BJ (cell line): ENCODE data around the gene PCLO. TPM values are rescaled to one million over a fixed set of nuclear protein-coding genes. Genes with fewer than 3 reads are reported as not detected.

Experiments
- CTCF ChIA-PET: fragments of 350-600 bp; formaldehyde crosslinking; extraction: SDS; loops from one replicate; lab custom pipeline; 2021; ENCODE audit warnings: antibody characterized with exemption, inconsistent platforms; lab: Yijun Ruan, JAX
- POLR2A ChIA-PET: fragments of 300-600 bp; sonication (Branson Sonifier 250); formaldehyde crosslinking; extraction: SDS; loops from one replicate; lab custom pipeline; 2021; ENCODE audit warnings: antibody characterized with exemption; lab: Charles Lee
- DNase-seq: peaks from one replicate; pipeline ENCODE4 v3.0.0-alpha.2; 2011; ENCODE audit warnings: low read depth
- H3K27me3 ChIP-seq: 2 replicates; pipeline ENCODE4 v1.6.0; 2011; ENCODE audit warnings: low read length; ENCODE audit not compliant: control insufficient read depth, insufficient read depth
- H3K36me3 ChIP-seq: 2 replicates; pipeline ENCODE4 v1.5.1; 2011; ENCODE audit warnings: low read length; ENCODE audit not compliant: control insufficient read depth, insufficient read depth
- H3K4me3 ChIP-seq: 2 replicates; pipeline ENCODE4 v1.5.1; 2011; ENCODE audit warnings: low read depth, mild to moderate bottlenecking, control low read depth, low read length
- polyA plus RNA-seq: library from polyadenylated mRNA; depleted of rRNA; stranded (reverse); fragments of >200 nt; gene quantifications from 2 replicates; pipeline ENCODE4 v1.2.3, GENCODE V29; 2011
- TF ChIP-seq, protein P1 (sequence below): IDR thresholded peaks from 2 replicates; pipeline ENCODE4 v1.5.1; 2011; ENCODE audit warnings: low read depth, mild to moderate bottlenecking, control low read depth, inconsistent platforms, low read length, moderate library complexity; ENCODE audit not compliant: insufficient read depth

The PCLO gene
- polyA plus RNA-seq, 1 experiment: 0.76 TPM

DNA sequence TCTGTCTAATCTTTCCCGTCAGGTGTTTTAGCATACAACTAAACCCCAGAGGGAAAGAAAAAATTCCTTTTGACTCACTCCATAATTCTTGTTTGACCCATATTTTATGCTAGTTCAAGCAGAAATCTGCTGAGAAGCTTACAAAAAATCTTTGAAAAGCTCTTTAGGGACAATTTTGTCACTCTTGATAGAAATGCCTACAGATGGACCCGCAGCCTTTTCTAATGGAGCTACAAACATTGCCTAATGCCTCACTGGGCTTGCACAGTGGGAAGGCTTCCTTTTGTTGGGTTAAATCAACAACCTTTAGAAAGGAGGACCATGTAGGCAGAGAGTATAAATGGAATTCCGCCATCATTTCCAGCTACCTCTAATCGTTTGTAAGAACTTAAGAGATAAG lies 344.5 kb downstream of the PCLO start:
- Histone ChIP-seq H3K36me3 (no peaks in the 10 kb centered on the region), H3K27me3 (no peaks in the 10 kb centered on the region), H3K4me3 (no peak overlapping the region)
- no peak for DNase-seq
- TF ChIP-seq, protein P1, sequence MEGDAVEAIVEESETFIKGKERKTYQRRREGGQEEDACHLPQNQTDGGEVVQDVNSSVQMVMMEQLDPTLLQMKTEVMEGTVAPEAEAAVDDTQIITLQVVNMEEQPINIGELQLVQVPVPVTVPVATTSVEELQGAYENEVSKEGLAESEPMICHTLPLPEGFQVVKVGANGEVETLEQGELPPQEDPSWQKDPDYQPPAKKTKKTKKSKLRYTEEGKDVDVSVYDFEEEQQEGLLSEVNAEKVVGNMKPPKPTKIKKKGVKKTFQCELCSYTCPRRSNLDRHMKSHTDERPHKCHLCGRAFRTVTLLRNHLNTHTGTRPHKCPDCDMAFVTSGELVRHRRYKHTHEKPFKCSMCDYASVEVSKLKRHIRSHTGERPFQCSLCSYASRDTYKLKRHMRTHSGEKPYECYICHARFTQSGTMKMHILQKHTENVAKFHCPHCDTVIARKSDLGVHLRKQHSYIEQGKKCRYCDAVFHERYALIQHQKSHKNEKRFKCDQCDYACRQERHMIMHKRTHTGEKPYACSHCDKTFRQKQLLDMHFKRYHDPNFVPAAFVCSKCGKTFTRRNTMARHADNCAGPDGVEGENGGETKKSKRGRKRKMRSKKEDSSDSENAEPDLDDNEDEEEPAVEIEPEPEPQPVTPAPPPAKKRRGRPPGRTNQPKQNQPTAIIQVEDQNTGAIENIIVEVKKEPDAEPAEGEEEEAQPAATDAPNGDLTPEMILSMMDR: no peak
- CTCF ChIA-PET: interaction anchor here (0.7 kb wide), 1 partner anchor 246 kb away, joined by 3 read pairs; no protein-coding TSS in a partner anchor
- POLR2A ChIA-PET: no interaction called here

DNA sequence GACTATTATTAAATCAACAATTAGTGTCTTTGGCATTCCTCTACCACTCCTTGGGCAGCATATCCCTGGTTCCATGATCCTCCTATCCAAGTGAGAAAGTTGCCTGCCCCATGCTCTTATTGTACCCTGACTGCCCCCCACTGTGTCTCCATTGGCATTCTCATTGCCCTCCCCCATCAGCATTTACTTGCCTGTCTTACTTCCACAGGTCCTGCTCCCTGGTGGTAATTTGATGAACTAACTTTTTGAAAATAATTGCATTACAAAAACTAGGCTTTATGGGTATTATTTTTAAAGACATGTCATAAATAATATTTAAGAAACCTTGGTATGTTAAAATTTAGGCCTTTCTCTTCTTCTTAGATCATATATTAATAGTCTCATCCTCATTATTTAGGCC lies 346.4 kb downstream of the PCLO start:
- DNase-seq: no peak
- ChIA-PET CTCF (no interaction called here), POLR2A (no interaction called here)
- Histone ChIP-seq H3K36me3 (no peaks in the 10 kb centered on the region), H3K27me3 (no peaks in the 10 kb centered on the region), H3K4me3 (no peak overlapping the region)
- TF ChIP-seq, protein P1: no peak

DNA sequence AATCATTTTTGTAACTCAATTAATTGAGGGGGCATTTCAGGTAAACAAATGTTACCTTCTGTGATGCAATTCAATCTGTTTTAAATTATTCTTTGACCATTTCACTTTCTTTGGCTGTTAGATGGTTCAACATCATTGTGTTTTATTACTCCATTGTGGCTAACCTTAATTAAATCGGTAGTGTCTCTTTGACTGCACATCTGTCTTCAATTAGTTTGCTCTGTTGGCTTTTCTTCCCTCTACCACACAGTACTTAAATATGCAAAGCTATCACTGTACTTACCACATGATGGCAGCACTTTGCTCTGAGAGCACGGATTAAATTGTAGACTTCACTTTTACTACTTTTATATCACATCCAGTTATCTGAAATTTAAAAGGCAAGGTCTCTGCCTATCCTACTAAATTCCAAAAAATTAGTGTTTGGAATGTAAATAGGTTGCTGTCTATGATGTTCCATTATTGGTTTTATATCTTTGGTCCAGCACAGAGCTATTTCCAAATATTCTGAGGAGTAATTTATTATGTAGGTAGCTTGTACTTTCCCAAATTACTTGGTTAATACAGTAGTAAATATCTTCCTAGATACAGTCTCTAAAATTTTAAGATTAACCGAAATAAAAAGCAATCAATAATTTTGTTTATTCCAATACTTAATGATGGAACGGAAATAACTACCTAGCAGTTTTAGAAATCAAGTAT lies 352.0 kb downstream of the PCLO start:
- Histone ChIP-seq H3K4me3 (no peak overlapping the region), H3K36me3 (no peaks in the 10 kb centered on the region), H3K27me3 (no peaks in the 10 kb centered on the region)
- CTCF ChIA-PET: interaction anchor here (0.6 to 1.7 kb wide), 10 partner anchors 11 to 461 kb away, joined by 3 to 7 read pairs (median 3); no protein-coding TSS in a partner anchor
- POLR2A ChIA-PET: no interaction called here
- TF ChIP-seq, protein P1: peak; percentile 71
- DNase-seq: peak; percentile 68

DNA sequence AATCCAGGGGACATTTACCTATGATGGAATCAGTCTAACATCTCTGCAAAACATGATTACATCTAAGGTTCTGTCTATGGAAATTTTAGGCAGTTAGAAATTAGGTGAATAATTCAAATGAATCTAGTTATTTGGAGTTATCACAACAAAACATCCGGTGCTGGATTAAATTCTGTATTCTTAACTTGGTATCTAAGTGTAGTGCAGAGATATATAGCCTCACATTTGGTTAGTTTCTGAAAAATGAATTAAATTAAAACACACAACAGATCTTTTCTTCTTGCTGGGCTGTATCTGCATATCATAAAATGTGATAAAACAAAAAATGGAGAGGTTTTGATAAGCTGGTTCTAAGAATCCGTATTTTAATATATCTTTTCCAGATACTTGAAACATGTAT lies 354.1 kb downstream of the PCLO start:
- DNase-seq: no peak
- CTCF ChIA-PET: no interaction called here
- TF ChIP-seq, protein P1: no peak

DNA sequence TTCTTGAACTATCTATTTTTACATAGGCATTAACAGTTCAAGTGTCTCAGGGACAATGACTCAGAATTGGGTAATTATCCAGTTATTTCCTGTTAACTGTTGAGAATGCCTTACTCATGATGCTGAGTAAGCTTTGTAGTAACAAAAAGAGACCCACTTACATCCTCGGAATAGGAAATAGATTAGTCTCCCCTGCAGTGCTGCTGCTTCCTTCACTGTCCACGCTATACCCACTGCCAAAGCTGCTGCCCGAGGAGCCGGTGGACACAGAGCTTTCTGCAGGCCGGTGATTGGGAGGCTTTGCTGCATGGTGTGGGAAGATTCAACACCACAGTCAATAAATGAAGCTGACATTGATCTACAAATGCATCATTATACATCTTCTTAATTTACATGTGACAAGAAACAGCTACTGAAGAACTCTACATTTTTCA lies 357.1 kb downstream of the PCLO start:
- peak; percentile 60 for DNase-seq
- CTCF ChIA-PET: interaction anchor here (1.0 kb wide), 1 partner anchor 65 kb away, joined by 4 read pairs; no protein-coding TSS in a partner anchor
- Histone ChIP-seq H3K36me3 (no peaks in the 10 kb centered on the region), H3K4me3 (no peak overlapping the region), H3K27me3 (no peaks in the 10 kb centered on the region)
- POLR2A ChIA-PET: no interaction called here
- TF ChIP-seq, protein P1: no peak

More for the DNA sequence above, 354.1 kb downstream of the PCLO start:
- Histone ChIP-seq H3K4me3 (no peak overlapping the region), H3K27me3 (no peaks in the 10 kb centered on the region), H3K36me3 (no peaks in the 10 kb centered on the region)
- POLR2A ChIA-PET: no interaction called here
